K562 (cell line): ENCODE measurements around the gene PLPP6. TPM values are rescaled to one million over a fixed set of nuclear protein-coding genes. Genes with fewer than 3 reads are reported as not detected.

Experiments used
- ATAC-seq: fragments of 200-7000 bp; cut with Tn5 transposase; 3 replicates; pipeline ENCODE4 v1.9.1; 2020; ENCODE audit warnings: moderate library complexity
- BruUV-seq: library from RNA; stranded (reverse); fragments of 400-500 nt; replicated peaks from 2 replicates; lab custom pipeline; 2021; lab: Mats Ljungman, UMichigan
- CTCF ChIA-PET: fragments of 300-600 bp; formaldehyde crosslinking; extraction: SDS; loops from one replicate; lab custom pipeline; 2021; ENCODE audit warnings: low intra/inter-chr PET ratio; lab: Yijun Ruan, JAX
- POLR2A ChIA-PET: fragments of 300-600, 350-650 bp; sonication (Branson Sonifier 250); formaldehyde crosslinking; extraction: SDS; loops from one replicate; lab custom pipeline; 2021; ENCODE audit warnings: antibody characterized with exemption, inconsistent platforms; lab: Yijun Ruan, JAX
- DNase-seq, 4 experiments: peaks; one replicate each; pipeline versions ENCODE4 v3.0.0 to v3.0.0-alpha.2; 2011 to 2018; ENCODE audit warnings: low spot score in 3 of 4, mixed read lengths in 3 of 4; ENCODE audit errors: extremely low read depth in 1 of 4
- FAIRE-seq: peaks from 2 replicates; lab custom pipeline; 2011; peaks lifted over from hg19 to GRCh38; lab: Jason Lieb, UNC
- H2AFZ ChIP-seq: 2 replicates; pipeline ENCODE4 v1.6.0; 2011; ENCODE audit warnings: low read depth, low read length, control low read depth, inconsistent platforms
- H3K27ac ChIP-seq: fragments of 200-600 bp; 3 replicates; pipeline ENCODE4 v1.8.0; 2011; ENCODE audit warnings: low read depth, mild to moderate bottlenecking, control low read depth, inconsistent platforms, low read length, moderate library complexity, mixed read lengths; ENCODE audit errors: extremely low read depth
- H3K27me3 ChIP-seq, 2 experiments: fragments of 300-600 bp in 1 of 2; 2 replicates in 1 of 2; 3 replicates in 1 of 2; pipeline versions ENCODE4 v1.6.0 to v1.8.0; 2011; ENCODE audit warnings: inconsistent platforms in 2 of 2, low read length in 2 of 2, mild to moderate bottlenecking in 1 of 2, mixed read lengths in 1 of 2, moderate library complexity in 1 of 2; ENCODE audit not compliant: control insufficient read depth in 2 of 2, insufficient read depth in 2 of 2
- H3K36me3 ChIP-seq: fragments of 300-600 bp; 3 replicates; pipeline ENCODE4 v1.8.0; 2011; ENCODE audit warnings: mild to moderate bottlenecking, low read length, inconsistent platforms; ENCODE audit not compliant: control insufficient read depth, insufficient read depth
- H3K4me1 ChIP-seq, 2 experiments: fragments of 200-600 bp in 1 of 2; replicated peaks in 1 of 2; 2 replicates in 1 of 2; 3 replicates in 1 of 2; pipeline versions ENCODE4 v1.5.1 to v1.8.0; 2011; ENCODE audit warnings: inconsistent platforms in 2 of 2, low read length in 2 of 2, mild to moderate bottlenecking in 1 of 2, mixed read lengths in 1 of 2, moderate library complexity in 1 of 2; ENCODE audit not compliant: control insufficient read depth in 2 of 2, insufficient read depth in 2 of 2
- H3K4me2 ChIP-seq: 2 replicates; pipeline ENCODE4 v1.6.1; 2011; ENCODE audit warnings: low read length, control low read depth, inconsistent platforms, mixed read lengths; ENCODE audit not compliant: insufficient read depth
- H3K4me3 ChIP-seq: fragments of 200-600 bp; sonication (generic), shearing (Covaris generic); 2 replicates; pipeline ENCODE4 v1.5.1; 2016; ENCODE audit warnings: control low read depth, inconsistent platforms
- H3K79me2 ChIP-seq: fragments of 200-600 bp; 3 replicates; pipeline ENCODE4 v1.8.0; 2011; ENCODE audit warnings: low read length, inconsistent platforms; ENCODE audit not compliant: control insufficient read depth, insufficient read depth
- H3K9ac ChIP-seq, 2 experiments: 2 replicates each; pipeline versions ENCODE4 v1.6.0 to v1.6.1; 2011; ENCODE audit warnings: low read depth in 2 of 2, low read length in 2 of 2, control low read depth in 1 of 2, inconsistent platforms in 1 of 2, mild to moderate bottlenecking in 1 of 2, mixed read lengths in 1 of 2; ENCODE audit not compliant: insufficient read depth in 1 of 2
- H3K9me1 ChIP-seq: one replicate; pipeline ENCODE4 v1.6.0; 2011; ENCODE audit warnings: inconsistent platforms, mild to moderate bottlenecking, low read length, moderate library complexity; ENCODE audit not compliant: control insufficient read depth, insufficient read depth
- H3K9me3 ChIP-seq: replicated peaks from 2 replicates; pipeline ENCODE4 v1.5.1; 2011; ENCODE audit warnings: low read depth, low read length, inconsistent platforms; ENCODE audit not compliant: control insufficient read depth, insufficient read depth
- H4K20me1 ChIP-seq: replicated peaks from 2 replicates; pipeline ENCODE4 v1.6.1; 2011; ENCODE audit warnings: low read length, inconsistent platforms, mixed read lengths; ENCODE audit not compliant: control insufficient read depth, insufficient read depth
- FOXP4 ChIP-seq: sonication (generic); formaldehyde crosslinking; IDR thresholded peaks from 2 replicates; pipeline ENCODE4 v1.8.0; 2022; ENCODE audit warnings: mild to moderate bottlenecking, missing genetic modification reagents, borderline replicate concordance
- NKRF ChIP-seq: fragments of 450-650 bp; IDR thresholded peaks from 2 replicates; pipeline ENCODE4 v1.6.1; 2016; ENCODE audit warnings: borderline replicate concordance
- POLR2B ChIP-seq: fragments of 450-650 bp; IDR thresholded peaks from 2 replicates; pipeline ENCODE4 v1.6.1; 2018; ENCODE audit warnings: low read depth; ENCODE audit not compliant: partially characterized antibody
- ZC3H4 ChIP-seq: sonication (generic); formaldehyde crosslinking; IDR thresholded peaks from 2 replicates; pipeline ENCODE4 v1.9.0; 2021; ENCODE audit warnings: missing genetic modification reagents, borderline replicate concordance
- WGBS: fragments of 100-300 bp; shearing (Covaris generic); methylation state at CpG from one replicate; pipeline ENCODE4 v1.1.6; 2016; ENCODE audit warnings: low coverage, mixed read lengths; ENCODE audit not compliant: insufficient coverage; ENCODE audit errors: missing lambda C conversion rate; 5-methylcytosine and 5-hydroxymethylcytosine counted together
- in situ Hi-C: fragments of 300-500 bp; cut with MboI; formaldehyde crosslinking; loops from 4 replicates; pipeline ENCODE4 v1.15.0; 2018; ENCODE audit warnings: inconsistent platforms, mixed read lengths
- intact Hi-C: fragments of 100-400 bp; cut with micrococcal nuclease; formaldehyde crosslinking; loops from 2 replicates; pipeline ENCODE4 v1.14.2; 2022
- polyA plus RNA-seq, 8 experiments: library from polyadenylated mRNA; depleted of rRNA in 4 of 8; stranded (reverse) in 5 of 8; unstranded in 3 of 8; fragments of >200 nt; fragmentation: Nextera tagmentation in 2 of 8; fragmentation: Illumina TruSeq in 1 of 8; extraction: Ambion mirVana in 2 of 8; extraction: Trizol in 1 of 8; gene quantifications; 2 replicates each; pipeline versions ENCODE4 v1.2.1 to v1.2.3, GENCODE V29; 2011 to 2014; ENCODE audit warnings: inconsistent platforms in 1 of 8, missing spikeins in 1 of 8
- total RNA-seq, 7 experiments: library from RNA; depleted of rRNA in 6 of 7; stranded (reverse); fragments of >200 nt in 6 of 7; fragmentation: Illumina TruSeq in 2 of 7; extraction: Trizol in 2 of 7; gene quantifications; 2 replicates each; pipeline versions ENCODE4 v1.2.1 to v1.2.3, GENCODE V29; 2011 to 2021; ENCODE audit warnings: low replicate concordance in 1 of 7

PLPP6 gene
- total and polyA plus RNA-seq, 9 of the 15 experiments (the other 6 are each of a cell fraction or from before 2014, with no cell fraction given), result 1.9 to 8.9 (median 5.6) TPM

GRCh38 chr9:4614627-4615026, 47.5 kb upstream of the PLPP6 start:
- no peaks in the 10 kb centered on the region for H3K36me3 ChIP-seq
- ChIA-PET CTCF (no interaction called here), POLR2A (interaction anchor here (0.6 to 0.7 kb wide), 2 partner anchors 12 to 178 kb away, joined by 3 read pairs; no protein-coding TSS in a partner anchor)
- ATAC-seq (no peak), DNase-seq (no peak), FAIRE-seq (no peak)
- 0% methylated on average over 1 of the region's 1 CpG for WGBS
- no peaks in the 10 kb centered on the region for H3K9me1 ChIP-seq
- H3K27me3 ChIP-seq, result peaks cover 0 to 8% of the 10 kb centered on the region in 2 experiments; a peak in 3 of 5 replicates
- no peak overlapping the region for H3K9ac ChIP-seq
- H4K20me1 ChIP-seq, result no peaks in the 10 kb centered on the region
- no peak overlapping the region for H3K4me2 ChIP-seq
- H3K27ac ChIP-seq, result no peak overlapping the region
- in situ Hi-C loops (loop anchor here (25.0 kb wide), 1 partner anchor 823 kb away; the partner anchor contains the start of gene PLGRKT), intact Hi-C loops (no loop called here)
- no peaks in the 10 kb centered on the region for H3K4me1 ChIP-seq
- H3K9me3 ChIP-seq, result no peaks in the 10 kb centered on the region
- H3K79me2 ChIP-seq, result no peaks in the 10 kb centered on the region
- no peak for TF ChIP-seq POLR2B
- no peak for TF ChIP-seq ZC3H4 (CRISPR knock-in tag)
- no peak for TF ChIP-seq FOXP4
- TF ChIP-seq NKRF, result no peak
- no peak overlapping the region for H2AFZ ChIP-seq
- no TSS peak for BruUV-seq
- no peak overlapping the region for H3K4me3 ChIP-seq
